SU-DHL-6 (cell line): ENCODE measurements around the gene TYW1B.
"Not testable (repeated sequence)": the region's sequence is repeated elsewhere in the genome, so short reads cannot be mapped to it uniquely, and the experiment has no call there.

ENCODE experiments used
- EZH2phosphoT487 ChIP-seq: fragments of 200-600 bp; sonication (generic), shearing (Covaris generic); conservative IDR thresholded peaks from 2 replicates; pipeline ENCODE4 v1.6.1; 2018; ENCODE audit warnings: mild to moderate bottlenecking, antibody characterized with exemption, low read length, moderate library complexity, mixed read lengths
- TF ChIP-seq, protein P1 (sequence below): fragments of 200-600 bp; sonication (generic); IDR thresholded peaks from one replicate; pipeline ENCODE4 v1.5.1; 2017; ENCODE audit warnings: antibody characterized with exemption, mild to moderate bottlenecking, low read length, moderate library complexity; ENCODE audit not compliant: insufficient read depth, poor library complexity, severe bottlenecking

DNA sequence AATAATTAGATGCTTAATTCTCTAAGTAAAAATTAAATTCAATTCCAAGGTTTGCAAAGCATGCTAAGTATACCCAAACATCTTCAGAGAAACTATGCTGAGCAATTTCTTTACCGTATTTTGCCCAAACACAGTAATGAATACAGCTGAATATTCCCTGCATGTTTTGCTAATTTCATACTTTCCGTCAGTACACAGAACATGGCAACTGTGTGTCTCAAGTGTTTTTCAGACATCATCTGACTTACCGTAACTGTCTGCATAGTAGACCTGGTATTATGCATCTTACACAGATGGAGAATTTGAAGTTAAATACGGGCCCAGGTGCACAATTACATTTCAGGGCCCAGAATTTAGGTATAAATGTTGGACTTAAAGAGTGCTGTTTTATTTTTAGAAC is 15.2 kb upstream of the TYW1B start:
- TF ChIP-seq, protein P1, sequence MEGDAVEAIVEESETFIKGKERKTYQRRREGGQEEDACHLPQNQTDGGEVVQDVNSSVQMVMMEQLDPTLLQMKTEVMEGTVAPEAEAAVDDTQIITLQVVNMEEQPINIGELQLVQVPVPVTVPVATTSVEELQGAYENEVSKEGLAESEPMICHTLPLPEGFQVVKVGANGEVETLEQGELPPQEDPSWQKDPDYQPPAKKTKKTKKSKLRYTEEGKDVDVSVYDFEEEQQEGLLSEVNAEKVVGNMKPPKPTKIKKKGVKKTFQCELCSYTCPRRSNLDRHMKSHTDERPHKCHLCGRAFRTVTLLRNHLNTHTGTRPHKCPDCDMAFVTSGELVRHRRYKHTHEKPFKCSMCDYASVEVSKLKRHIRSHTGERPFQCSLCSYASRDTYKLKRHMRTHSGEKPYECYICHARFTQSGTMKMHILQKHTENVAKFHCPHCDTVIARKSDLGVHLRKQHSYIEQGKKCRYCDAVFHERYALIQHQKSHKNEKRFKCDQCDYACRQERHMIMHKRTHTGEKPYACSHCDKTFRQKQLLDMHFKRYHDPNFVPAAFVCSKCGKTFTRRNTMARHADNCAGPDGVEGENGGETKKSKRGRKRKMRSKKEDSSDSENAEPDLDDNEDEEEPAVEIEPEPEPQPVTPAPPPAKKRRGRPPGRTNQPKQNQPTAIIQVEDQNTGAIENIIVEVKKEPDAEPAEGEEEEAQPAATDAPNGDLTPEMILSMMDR: not testable (repeated sequence)
- not testable (repeated sequence) for TF ChIP-seq EZH2phosphoT487
